H1 (cell line): ENCODE measurements around the gene PDE4B. TPM values are rescaled to one million over a fixed set of nuclear protein-coding genes. Genes with fewer than 3 reads are reported as not detected.

Experiments used
- CTCF ChIA-PET: fragments of 300-600 bp; sonication (Branson Sonifier 250); formaldehyde crosslinking; loops from one replicate; lab custom pipeline; 2021; ENCODE audit not compliant: partially characterized antibody; lab: Charles Lee
- POLR2A ChIA-PET: fragments of 300-600 bp; sonication (Branson Sonifier 250); formaldehyde crosslinking; loops from one replicate; lab custom pipeline; 2021; ENCODE audit warnings: inconsistent platforms; ENCODE audit not compliant: partially characterized antibody; lab: Charles Lee
- DNase-seq, 2 experiments: peaks; one replicate each; pipeline versions ENCODE4 v3.0.0 to v3.0.0-alpha.2; 2010 to 2022; ENCODE audit warnings: low spot score in 2 of 2, low read depth in 1 of 2, mixed read lengths in 1 of 2
- FAIRE-seq: peaks from 2 replicates; lab custom pipeline; 2011; peaks lifted over from hg19 to GRCh38; lab: Jason Lieb, UNC
- H2AFZ ChIP-seq: 2 replicates; pipeline ENCODE4 v1.8.1; 2012; ENCODE audit warnings: low read length, inconsistent platforms
- H2AK5ac ChIP-seq: 2 replicates; pipeline ENCODE4 v1.6.1; 2013; ENCODE audit warnings: low read depth, low read length
- H2BK120ac ChIP-seq: replicated peaks from 2 replicates; pipeline ENCODE3; 2013; ENCODE audit warnings: low read depth, low read length, inconsistent platforms
- H2BK12ac ChIP-seq: 2 replicates; pipeline ENCODE4 v1.6.1; 2013; ENCODE audit warnings: low read depth, low read length
- H2BK15ac ChIP-seq: 2 replicates; pipeline ENCODE4 v1.6.1; 2013; ENCODE audit warnings: low read length
- H2BK20ac ChIP-seq: 2 replicates; pipeline ENCODE4 v1.6.1; 2013; ENCODE audit warnings: low read length
- H2BK5ac ChIP-seq: 2 replicates; pipeline ENCODE4 v1.6.1; 2013; ENCODE audit warnings: low read depth, low read length
- H3K14ac ChIP-seq: 2 replicates; pipeline ENCODE4 v1.6.1; 2013; ENCODE audit warnings: inconsistent platforms; ENCODE audit not compliant: insufficient read length
- H3K18ac ChIP-seq: 2 replicates; pipeline ENCODE4 v1.6.1; 2013; ENCODE audit warnings: low read length; ENCODE audit errors: extremely low read depth
- H3K23ac ChIP-seq: 2 replicates; pipeline ENCODE4 v1.6.1; 2013; ENCODE audit warnings: inconsistent platforms; ENCODE audit not compliant: insufficient read length
- H3K23me2 ChIP-seq: 2 replicates; pipeline ENCODE4 v1.6.1; 2013; ENCODE audit warnings: low read depth, low read length
- H3K27ac ChIP-seq: 2 replicates; pipeline ENCODE4 v1.6.1; 2011; ENCODE audit warnings: low read depth, low read length, inconsistent platforms
- H3K27me3 ChIP-seq, 4 experiments: replicated peaks in 1 of 4; 1 replicate in 1 of 4; 2 replicates in 3 of 4; pipeline versions ENCODE4 v1.6.1 to v1.8.1; 2011 to 2013; ENCODE audit warnings: low read length in 3 of 4, mild to moderate bottlenecking in 3 of 4, inconsistent platforms in 2 of 4, mixed read lengths in 2 of 4, moderate library complexity in 1 of 4; ENCODE audit not compliant: control insufficient read depth in 3 of 4, insufficient read depth in 3 of 4; ENCODE audit errors: extremely low read depth in 1 of 4
- H3K36me3 ChIP-seq, 4 experiments: 2 replicates each; pipeline versions ENCODE4 v1.6.1 to v1.8.1; 2011 to 2013; ENCODE audit warnings: mild to moderate bottlenecking in 4 of 4, low read length in 3 of 4, moderate library complexity in 2 of 4, control low read depth in 1 of 4, inconsistent platforms in 1 of 4; ENCODE audit not compliant: insufficient read depth in 4 of 4, control insufficient read depth in 2 of 4
- H3K4ac ChIP-seq: replicated peaks from 2 replicates; pipeline ENCODE3; 2013; ENCODE audit warnings: low read length, low read depth, mixed read lengths, inconsistent platforms; ENCODE audit not compliant: insufficient read length
- H3K4me1 ChIP-seq, 4 experiments: replicated peaks in 1 of 4; 1 replicate in 1 of 4; 2 replicates in 3 of 4; pipeline versions ENCODE4 v1.6.1 to v1.8.1; 2011 to 2013; ENCODE audit warnings: low read length in 3 of 4, inconsistent platforms in 2 of 4, mixed read lengths in 1 of 4; ENCODE audit not compliant: insufficient read depth in 4 of 4, control insufficient read depth in 3 of 4
- H3K4me2 ChIP-seq, 2 experiments: 2 replicates each; pipeline versions ENCODE4 v1.6.1 to v1.8.1; 2011 to 2013; ENCODE audit warnings: low read depth in 2 of 2, low read length in 2 of 2, control low read depth in 1 of 2, inconsistent platforms in 1 of 2, mild to moderate bottlenecking in 1 of 2; ENCODE audit not compliant: insufficient read depth in 1 of 2
- H3K4me3 ChIP-seq, 4 experiments: fragments of 200-600, 300-600 bp in 1 of 4; sonication (generic), shearing (Covaris generic), sonication (Bioruptor Twin) in 1 of 4; 2 replicates each; pipeline versions ENCODE4 v1.5.1 to v1.8.1; 2011 to 2016; ENCODE audit warnings: low read length in 4 of 4, low read depth in 3 of 4, control low read depth in 2 of 4, inconsistent platforms in 2 of 4, mild to moderate bottlenecking in 2 of 4, mixed read lengths in 1 of 4, moderate library complexity in 1 of 4; ENCODE audit not compliant: insufficient read depth in 2 of 4; ENCODE audit errors: extremely low read depth in 1 of 4
- H3K56ac ChIP-seq: replicated peaks from 2 replicates; pipeline ENCODE3; 2013; ENCODE audit warnings: low read depth, mild to moderate bottlenecking, mixed read lengths, low read length, inconsistent platforms; ENCODE audit not compliant: insufficient read length
- H3K79me1 ChIP-seq: 2 replicates; pipeline ENCODE4 v1.6.1; 2013; ENCODE audit warnings: low read depth, low read length, control low read depth
- H3K79me2 ChIP-seq, 2 experiments: 2 replicates each; pipeline versions ENCODE4 v1.6.1 to v1.8.1; 2012 to 2013; ENCODE audit warnings: low read length in 2 of 2, mild to moderate bottlenecking in 2 of 2, inconsistent platforms in 1 of 2; ENCODE audit not compliant: insufficient read depth in 2 of 2, control insufficient read depth in 1 of 2
- H3K9ac ChIP-seq, 4 experiments: replicated peaks in 1 of 4; 1 replicate in 1 of 4; 2 replicates in 3 of 4; pipeline versions ENCODE4 v1.6.1 to v1.8.1; 2011 to 2013; ENCODE audit warnings: low read depth in 3 of 4, low read length in 3 of 4, control low read depth in 2 of 4, mild to moderate bottlenecking in 2 of 4, moderate library complexity in 2 of 4, inconsistent platforms in 1 of 4; ENCODE audit errors: extremely low read depth in 1 of 4
- H3K9me3 ChIP-seq, 2 experiments: 2 replicates each; pipeline versions ENCODE4 v1.6.1 to v1.8.1; 2012 to 2013; ENCODE audit warnings: mild to moderate bottlenecking in 2 of 2, moderate library complexity in 2 of 2, control low read depth in 1 of 2, inconsistent platforms in 1 of 2, low read depth in 1 of 2, low read length in 1 of 2, mixed read lengths in 1 of 2; ENCODE audit not compliant: insufficient read depth in 2 of 2
- H4K20me1 ChIP-seq, 2 experiments: replicated peaks in 1 of 2; 2 replicates each; pipeline versions ENCODE3 to v1.8.1; 2011 to 2013; ENCODE audit warnings: inconsistent platforms in 2 of 2, low read length in 2 of 2, mild to moderate bottlenecking in 1 of 2; ENCODE audit not compliant: insufficient read depth in 2 of 2, control insufficient read depth in 1 of 2
- H4K5ac ChIP-seq: 2 replicates; pipeline ENCODE4 v1.6.1; 2013; ENCODE audit warnings: low read length, low read depth, mixed read lengths, inconsistent platforms; ENCODE audit not compliant: insufficient read length
- H4K8ac ChIP-seq: 2 replicates; pipeline ENCODE4 v1.8.0; 2013; ENCODE audit warnings: mild to moderate bottlenecking, moderate library complexity, low read length, inconsistent platforms; ENCODE audit not compliant: insufficient read depth; ENCODE audit errors: extremely low read depth
- H4K91ac ChIP-seq: replicated peaks from 2 replicates; pipeline ENCODE3; 2013; ENCODE audit warnings: low read length, mixed read lengths, inconsistent platforms; ENCODE audit not compliant: insufficient read length
- CBX8 ChIP-seq: fragments of 300-800, 300-1000 bp; sonication (generic); IDR thresholded peaks from 2 replicates; pipeline ENCODE4 v1.7.1; 2016; ENCODE audit warnings: low read depth, low read length, borderline replicate concordance
- CEBPB ChIP-seq: IDR thresholded peaks from 2 replicates; pipeline ENCODE4 v1.6.1; 2012; ENCODE audit warnings: low read depth, low read length
- CHD1 ChIP-seq: IDR thresholded peaks from 2 replicates; pipeline ENCODE4 v1.6.1; 2012; ENCODE audit warnings: low read depth, low read length, improper control_type of control experiment
- CREB1 ChIP-seq: IDR thresholded peaks from 2 replicates; pipeline ENCODE4 v1.6.1; 2012; ENCODE audit warnings: inconsistent platforms
- E2F6 ChIP-seq: IDR thresholded peaks from 2 replicates; pipeline ENCODE4 v1.6.1; 2012; ENCODE audit warnings: inconsistent platforms
- FOSL1 ChIP-seq: IDR thresholded peaks from 2 replicates; pipeline ENCODE4 v1.6.1; 2011; ENCODE audit warnings: mild to moderate bottlenecking, low read depth, low read length, moderate library complexity; ENCODE audit not compliant: insufficient read depth
- HDAC2 ChIP-seq, 2 experiments: fragments of 300-600 bp in 1 of 2; sonication (generic) in 1 of 2; IDR thresholded peaks; 2 replicates each; pipeline ENCODE4 v1.6.1; 2011 to 2012; ENCODE audit warnings: low read depth in 2 of 2, low read length in 2 of 2, mild to moderate bottlenecking in 2 of 2, moderate library complexity in 2 of 2, borderline replicate concordance in 1 of 2, inconsistent platforms in 1 of 2
- HDAC6 ChIP-seq: IDR thresholded peaks from one replicate; pipeline ENCODE4 v1.7.1; 2012; ENCODE audit warnings: low read depth, mild to moderate bottlenecking, inconsistent platforms, low read length, moderate library complexity
- KDM4A ChIP-seq: IDR thresholded peaks from one replicate; pipeline ENCODE4 v1.7.1; 2012; ENCODE audit warnings: low read depth, mild to moderate bottlenecking, moderate library complexity, low read length, inconsistent platforms; ENCODE audit not compliant: severe bottlenecking
- NRF1 ChIP-seq: IDR thresholded peaks from 2 replicates; pipeline ENCODE4 v1.6.1; 2011; ENCODE audit warnings: mild to moderate bottlenecking, low read depth, low read length, improper control_type of control experiment
- SIN3A ChIP-seq, 2 experiments: IDR thresholded peaks in 1 of 2; conservative IDR thresholded peaks in 1 of 2; 2 replicates each; pipeline ENCODE4 v1.6.1; 2011 to 2012; ENCODE audit warnings: low read length in 2 of 2, improper control_type of control experiment in 1 of 2, low read depth in 1 of 2, mild to moderate bottlenecking in 1 of 2
- SP4 ChIP-seq: IDR thresholded peaks from 2 replicates; pipeline ENCODE4 v1.6.1; 2012; ENCODE audit warnings: low read length, inconsistent platforms
- SRF ChIP-seq: IDR thresholded peaks from 2 replicates; pipeline ENCODE4 v1.6.1; 2011; ENCODE audit warnings: mild to moderate bottlenecking, low read depth, low read length, moderate library complexity
- SUZ12 ChIP-seq: fragments of 200-600 bp; sonication (generic); IDR thresholded peaks from 2 replicates; pipeline ENCODE4 v1.6.1; 2012; ENCODE audit warnings: mild to moderate bottlenecking, inconsistent platforms, low read length, moderate library complexity, mixed read lengths
- TBP ChIP-seq: IDR thresholded peaks from 2 replicates; pipeline ENCODE4 v1.6.1; 2011; ENCODE audit warnings: low read depth, low read length, improper control_type of control experiment
- WGBS, 2 experiments: shearing (Covaris generic) in 1 of 2; methylation state at CpG; one replicate each; pipeline versions ENCODE4 v1.1.6 to v1.1.7; 2013 to 2015; ENCODE audit warnings: low lambda C conversion rate in 2 of 2, mixed read lengths in 2 of 2, inconsistent platforms in 1 of 2, low coverage in 1 of 2, missing lambda C conversion rate in 1 of 2; ENCODE audit not compliant: insufficient replicate concordance in 2 of 2, insufficient coverage in 1 of 2, insufficient read length in 1 of 2; ENCODE audit errors: extremely low coverage in 1 of 2, missing lambda C conversion rate in 1 of 2; 5-methylcytosine and 5-hydroxymethylcytosine counted together
- polyA plus RNA-seq, 7 experiments: library from polyadenylated mRNA; depleted of rRNA in 3 of 7; stranded (reverse) in 5 of 7; unstranded in 2 of 7; fragments of >200 nt in 5 of 7; fragments of 200-250 nt in 2 of 7; gene quantifications; 1 replicate in 5 of 7; 2 replicates in 1 of 7; 4 replicates in 1 of 7; pipeline versions ENCODE4 v1.2.1 to v1.2.3, GENCODE V29; 2011 to 2013; ENCODE audit warnings: missing spikeins in 2 of 7, mixed read lengths in 2 of 7
- total RNA-seq: library from RNA; stranded (reverse); fragmentation: NEBNext Ultra II Directional; extraction: Animal tissue kit (Norgen Biotek cat#: 25700); gene quantifications from 2 replicates; pipeline ENCODE4 v1.2.1, GENCODE V29; 2021

PDE4B gene
- total and polyA plus RNA-seq, 2 of the 8 experiments (the other 6 are each of a cell fraction or from before 2014, with no cell fraction given), result 5.0 to 15.1 TPM

GRCh38 chr1:66207484-66207883, 414.8 kb downstream of the PDE4B start:
- no peak overlapping the region for H2BK5ac ChIP-seq
- H3K4me2 ChIP-seq, result no peak overlapping the region
- H3K9ac ChIP-seq, result no peak overlapping the region
- WGBS, 2 experiments, result 84% methylated on average over 3 of the region's 3 CpGs; no CpG with 5 or more reads in 1 of the 2 experiments
- no peak overlapping the region for H4K8ac ChIP-seq
- H3K23me2 ChIP-seq, result no peaks in the 10 kb centered on the region
- H3K27ac ChIP-seq, result no peak overlapping the region
- FAIRE-seq (no peak), DNase-seq (no peak)
- no peak overlapping the region for H3K14ac ChIP-seq
- H2BK20ac ChIP-seq, result no peak overlapping the region
- no peaks in the 10 kb centered on the region for H3K4me1 ChIP-seq
- no peak overlapping the region for H4K91ac ChIP-seq
- no peak overlapping the region for H4K5ac ChIP-seq
- POLR2A ChIA-PET, result no interaction called here
- H2AK5ac ChIP-seq, result no peak overlapping the region
- peaks cover 13% of the 10 kb centered on the region in 2 experiments for H3K9me3 ChIP-seq
- H3K23ac ChIP-seq, result no peak overlapping the region
- no peak overlapping the region for H2AFZ ChIP-seq
- no peak overlapping the region for H2BK120ac ChIP-seq
- H2BK12ac ChIP-seq, result no peak overlapping the region
- no peaks in the 10 kb centered on the region for H3K79me2 ChIP-seq
- no peak overlapping the region for H2BK15ac ChIP-seq
- H3K36me3 ChIP-seq, result no peaks in the 10 kb centered on the region
- CTCF ChIA-PET, result no interaction called here
- H3K18ac ChIP-seq, result no peak overlapping the region
- no peak overlapping the region for H3K56ac ChIP-seq
- no peaks in the 10 kb centered on the region for H3K79me1 ChIP-seq
- no peaks in the 10 kb centered on the region for H3K27me3 ChIP-seq
- H3K4ac ChIP-seq, result no peak overlapping the region
- no peak overlapping the region for H3K4me3 ChIP-seq
- H4K20me1 ChIP-seq, result no peaks in the 10 kb centered on the region
- TF ChIP-seq NRF1 (no peak), SIN3A (conservative IDR thresholded peaks at IDR 0.05 in 1 of 2, IDR thresholded peaks at IDR 0.05 in 1 of 2; ENCODE audit: low read depth in 1 of 2, low read length in 2 of 2) (no peak), CEBPB (no peak), SRF (no peak), CREB1 (no peak), KDM4A (no peak), TBP (no peak), HDAC2 (IDR thresholded peaks at IDR 0.05; ENCODE audit: borderline replicate concordance in 1 of 2, low read depth in 2 of 2, low read length in 2 of 2) (no peak), E2F6 (no peak), HDAC6 (no peak), CHD1 (no peak), FOSL1 (no peak), CBX8 (no peak), SUZ12 (no peak), SP4 (no peak)
